HG02642 (cell line): ENCODE measurements around the gene DIP2C.
"Not testable (repeated sequence)": the region's sequence is repeated elsewhere in the genome, so short reads cannot be mapped to it uniquely, and the experiment has no call there.

Experiments used
- ATAC-seq: cut with Tn5 transposase; IDR thresholded peaks from one replicate; pipeline ENCODE4 v1.9.1; 2021; ENCODE audit warnings: mild to moderate bottlenecking; ENCODE audit not compliant: unreplicated experiment, poor library complexity

DIP2C gene

GRCh38 chr10:644076-644942 is 45.2 kb downstream of the DIP2C start:
- no peak for ATAC-seq

DNA sequence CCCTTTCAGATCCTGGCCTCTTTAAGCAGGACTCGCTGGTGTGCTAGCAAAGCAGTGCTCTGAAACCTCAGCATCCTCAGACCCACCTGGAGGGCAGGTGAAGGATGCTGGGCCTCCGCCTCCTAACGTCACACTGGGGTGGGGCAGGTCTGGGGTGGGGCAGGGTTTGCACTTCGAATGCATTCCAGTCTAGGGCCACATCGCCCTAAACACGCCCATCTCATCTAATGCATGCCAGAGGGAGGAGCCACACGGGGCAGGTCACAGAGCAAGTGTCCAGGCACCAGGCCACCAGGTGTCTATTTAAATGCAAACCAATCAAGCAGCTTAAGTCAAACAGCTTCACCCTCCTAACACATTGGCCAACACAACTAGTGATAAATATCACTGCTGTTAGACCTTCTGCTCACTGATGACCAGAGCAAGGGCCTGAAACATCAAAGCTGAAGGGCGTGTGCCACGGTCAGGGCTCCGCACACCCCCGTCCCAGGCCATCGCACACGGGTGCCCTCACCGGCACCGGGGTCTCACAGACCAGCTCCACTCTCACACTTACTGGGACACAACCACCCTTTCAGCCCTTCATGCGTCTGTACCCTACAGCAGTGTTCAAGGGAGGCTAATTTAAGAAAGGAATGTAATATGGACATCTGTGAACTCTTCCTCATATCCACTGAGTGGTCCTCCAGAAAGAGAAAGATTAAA is 47.1 kb downstream of the DIP2C start:
- no peak for ATAC-seq

- ATAC-seq: no peak
Measured at GRCh38 chr10:641149-642010, 48.1 kb downstream of the DIP2C start.

- no peak for ATAC-seq
Measured at GRCh38 chr10:640673-641045, 48.8 kb downstream of the DIP2C start.

DNA sequence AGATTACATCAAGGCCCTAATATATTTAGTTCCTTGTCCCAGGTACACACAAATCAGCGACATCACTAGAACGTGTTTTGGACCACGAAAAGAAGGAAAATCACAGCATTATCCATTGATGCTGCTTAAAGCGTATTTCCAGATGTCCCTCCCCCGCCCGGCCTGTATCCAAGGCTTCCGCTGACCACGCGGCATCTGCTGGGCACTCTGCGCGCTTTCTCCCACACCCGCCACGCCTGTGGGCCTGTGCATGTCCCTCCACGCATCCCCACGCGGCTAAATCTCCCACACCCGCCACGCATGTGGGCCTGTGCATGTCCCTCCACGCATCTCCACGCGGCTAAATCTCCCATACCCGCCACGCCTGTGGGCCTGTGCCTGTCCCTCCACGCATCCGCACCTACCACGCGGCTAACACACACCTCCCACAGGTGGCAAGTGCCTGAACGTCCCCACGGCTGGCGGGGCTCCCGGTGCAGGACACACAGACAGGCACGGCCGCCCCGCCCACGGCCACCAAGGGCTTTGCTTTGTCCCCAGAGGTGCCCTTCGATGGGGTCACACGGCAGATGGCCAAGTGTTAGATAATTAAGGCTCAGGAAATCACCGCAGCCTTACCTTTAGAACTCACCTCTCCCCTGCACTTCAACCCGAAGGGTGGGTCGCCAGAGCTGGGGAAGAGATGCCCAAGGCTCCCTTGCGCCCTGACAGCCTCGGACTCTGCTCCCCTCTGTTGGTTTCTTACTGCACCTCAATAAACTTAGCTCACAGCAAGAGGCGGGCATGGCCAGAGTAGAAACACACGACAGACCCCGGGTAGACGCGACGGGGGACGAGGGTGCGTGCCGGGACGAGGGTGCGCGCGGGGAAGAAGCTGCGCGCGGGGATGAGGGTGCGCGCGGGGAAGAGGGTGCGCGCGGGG is 49.5 kb downstream of the DIP2C start:
- ATAC-seq: no peak

DNA sequence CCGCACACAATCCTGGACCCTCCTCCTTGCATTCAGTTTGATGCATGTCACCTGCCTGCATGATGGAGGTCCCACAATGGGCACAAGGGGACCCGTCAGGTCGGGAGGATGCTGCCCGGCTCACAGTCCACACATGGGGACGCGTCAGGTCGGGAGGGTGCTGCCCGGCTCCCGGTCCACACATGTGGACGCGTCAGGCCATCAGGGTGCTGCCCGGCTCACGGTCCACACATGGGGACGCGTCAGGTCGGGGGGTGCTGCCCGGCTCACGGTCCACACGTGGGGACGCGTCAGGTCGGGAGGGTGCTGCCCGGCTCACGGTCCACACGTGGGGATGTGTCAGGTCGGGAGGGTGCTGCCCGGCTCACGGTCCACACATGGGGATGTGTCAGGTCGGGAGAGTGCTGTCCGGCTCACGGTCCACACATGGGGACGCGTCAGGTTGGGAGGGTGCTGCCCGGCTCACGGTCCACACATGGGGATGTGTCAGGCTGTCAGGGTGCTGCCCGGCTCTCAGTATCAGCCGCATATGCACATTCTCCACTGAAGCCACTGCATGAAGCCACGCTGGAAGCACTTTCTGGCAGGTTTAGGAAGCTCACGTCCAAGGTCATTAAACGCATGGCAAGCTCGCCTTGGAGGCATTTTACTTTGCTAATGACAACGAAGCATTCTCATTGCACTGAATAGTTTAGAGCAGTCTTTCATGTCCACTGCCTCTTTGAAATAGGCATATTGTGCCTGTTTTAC is 50.3 kb downstream of the DIP2C start:
- ATAC-seq: no peak

- no peak for ATAC-seq
Measured at GRCh38 chr10:637771-638195, 51.7 kb downstream of the DIP2C start.

GRCh38 chr10:637221-637620 is 52.2 kb downstream of the DIP2C start:
- no peak for ATAC-seq

- ATAC-seq: no peak
Measured at GRCh38 chr10:636769-637168, 52.7 kb downstream of the DIP2C start.

GRCh38 chr10:636016-636730 is 53.3 kb downstream of the DIP2C start:
- ATAC-seq: no peak

- ATAC-seq: no peak
Measured at GRCh38 chr10:635088-635861, 54.2 kb downstream of the DIP2C start.

DNA sequence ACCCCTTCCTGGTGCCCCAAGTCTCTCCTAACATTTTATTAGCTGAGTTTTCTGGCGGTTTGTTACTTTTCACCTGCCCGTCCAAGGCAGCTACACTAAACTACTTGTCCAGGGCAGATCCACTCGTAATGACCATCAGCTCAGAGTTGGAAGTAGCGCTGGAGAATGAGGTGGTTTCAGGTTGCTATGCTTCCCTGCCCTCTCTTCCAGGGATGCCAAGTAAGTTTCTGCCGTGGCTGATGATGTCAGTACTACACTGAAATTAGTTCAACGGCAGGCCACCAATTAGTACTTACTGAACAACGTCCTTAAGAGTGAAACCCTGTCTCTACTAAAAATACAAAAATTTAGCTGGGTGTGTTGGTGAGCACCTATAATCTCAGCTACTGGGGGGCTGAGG is 55.2 kb downstream of the DIP2C start:
- no peak for ATAC-seq

DNA sequence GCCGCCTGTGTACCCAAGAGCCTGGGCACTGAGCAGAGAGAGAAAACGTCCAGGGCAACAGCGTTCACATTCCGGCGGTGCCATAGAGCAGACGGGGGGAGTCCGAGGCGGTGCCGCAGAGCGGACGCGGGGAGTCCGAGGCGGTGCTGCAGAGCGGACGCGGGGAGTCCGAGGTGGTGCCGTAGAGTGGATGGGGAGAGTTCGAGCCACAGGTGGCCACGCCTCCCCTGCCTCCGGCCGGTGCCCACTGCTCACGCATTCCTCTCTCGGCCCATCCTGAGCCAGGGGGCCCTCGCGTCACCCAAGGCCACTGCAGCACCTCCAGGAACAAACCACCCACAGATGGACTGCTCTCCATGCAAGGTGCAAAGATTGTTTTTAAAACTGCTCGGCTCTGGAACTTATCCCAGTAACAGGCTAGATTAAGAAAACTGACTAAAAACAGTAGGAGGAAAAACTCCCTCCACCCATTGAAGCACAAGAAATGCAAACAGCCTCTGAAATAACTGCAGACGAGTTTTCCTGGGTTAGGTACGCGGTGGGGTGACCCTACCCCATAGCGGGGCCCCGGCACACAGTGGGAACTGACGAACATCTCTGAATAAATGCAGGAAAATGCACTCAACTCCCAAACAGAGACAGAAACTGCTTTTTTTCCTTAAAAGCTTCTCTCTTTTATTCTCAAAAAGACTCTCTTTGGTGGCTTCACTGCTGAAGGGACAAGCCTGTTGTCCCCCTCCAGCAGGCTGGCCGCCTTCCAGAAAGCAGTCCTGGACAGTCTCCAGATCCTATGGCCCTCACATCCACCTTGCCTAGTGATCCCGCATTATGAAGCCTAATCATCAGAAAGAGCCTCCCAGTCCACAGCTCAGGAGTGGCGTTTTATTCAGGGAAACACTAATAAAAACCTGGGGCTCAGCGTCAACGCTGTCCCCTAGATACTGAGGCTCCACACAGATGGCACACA is 55.9 kb downstream of the DIP2C start:
- no peak for ATAC-seq

- ATAC-seq: not testable (repeated sequence)
Measured at GRCh38 chr10:632807-633177, 56.7 kb downstream of the DIP2C start.

GRCh38 chr10:632155-632806 is 57.2 kb downstream of the DIP2C start:
- ATAC-seq: not testable (repeated sequence)

- no peak for ATAC-seq
Measured at GRCh38 chr10:631266-631665, 58.2 kb downstream of the DIP2C start.
